CD4-positive, alpha-beta memory T cell (primary cell): Measurements from ENCODE around the gene MYO1D. TPM values are rescaled to one million over a fixed set of nuclear protein-coding genes. Genes with fewer than 3 reads are reported as not detected.

Experiments used
- CTCF ChIA-PET: fragments of 350-600 bp; sonication (Branson Sonifier 250); formaldehyde crosslinking; loops from one replicate; lab custom pipeline; 2021; ENCODE audit warnings: inconsistent platforms; ENCODE audit not compliant: partially characterized antibody; lab: Charles Lee
- POLR2A ChIA-PET: fragments of 350-600 bp; sonication (Branson Sonifier 250); formaldehyde crosslinking; loops from one replicate; lab custom pipeline; 2021; ENCODE audit not compliant: partially characterized antibody; lab: Charles Lee
- DNase-seq, 5 donors: peaks; one replicate each; pipeline versions ENCODE4 v3.0.0 to v3.0.0-alpha.2; 2020 to 2022; ENCODE audit warnings: mixed read lengths in 1 of 5
- H3K27ac ChIP-seq: one replicate; pipeline ENCODE4 v1.7.0; 2013; ENCODE audit warnings: low read depth, low read length
- H3K27me3 ChIP-seq: 2 replicates; pipeline ENCODE4 v1.7.0; 2013; ENCODE audit warnings: mild to moderate bottlenecking, low read length, moderate library complexity; ENCODE audit not compliant: insufficient read depth
- H3K36me3 ChIP-seq: 2 replicates; pipeline ENCODE4 v1.7.0; 2013; ENCODE audit warnings: mild to moderate bottlenecking, low read length, moderate library complexity; ENCODE audit not compliant: insufficient read depth
- H3K4me1 ChIP-seq: 2 replicates; pipeline ENCODE4 v1.7.0; 2013; ENCODE audit warnings: mild to moderate bottlenecking, low read length, moderate library complexity; ENCODE audit not compliant: insufficient read depth
- H3K4me3 ChIP-seq, 2 donors: one replicate each; pipeline ENCODE4 v1.7.0; 2013; ENCODE audit warnings: low read length in 2 of 2, mild to moderate bottlenecking in 1 of 2
- H3K9me3 ChIP-seq, 2 donors: one replicate each; pipeline ENCODE4 v1.7.0; 2013; ENCODE audit warnings: low read length in 2 of 2, control low read depth in 1 of 2; ENCODE audit not compliant: control insufficient read depth in 1 of 2
- H3K27ac Mint-ChIP-seq, 7 donors: one replicate each; pipeline ENCODE4 v1.8.0; 2020 to 2021; ENCODE audit warnings: mixed read lengths in 7 of 7, mild to moderate bottlenecking in 6 of 7, inconsistent platforms in 3 of 7, moderate library complexity in 3 of 7
- H3K27me3 Mint-ChIP-seq, 2 donors: one replicate each; pipeline ENCODE4 v1.8.0; 2020 to 2021; ENCODE audit warnings: mixed read lengths in 2 of 2
- H3K36me3 Mint-ChIP-seq, 2 donors: one replicate each; pipeline ENCODE4 v1.8.0; 2020 to 2021; ENCODE audit warnings: mixed read lengths in 2 of 2, inconsistent platforms in 1 of 2, mild to moderate bottlenecking in 1 of 2
- H3K4me1 Mint-ChIP-seq, 4 donors: one replicate each; pipeline ENCODE4 v1.8.0; 2020 to 2021; ENCODE audit warnings: mixed read lengths in 4 of 4, mild to moderate bottlenecking in 1 of 4
- H3K4me3 Mint-ChIP-seq, 8 donors: one replicate each; pipeline ENCODE4 v1.8.0; 2020 to 2021; ENCODE audit warnings: mixed read lengths in 8 of 8, mild to moderate bottlenecking in 7 of 8, moderate library complexity in 6 of 8, inconsistent platforms in 3 of 8
- H3K9me3 Mint-ChIP-seq, 8 donors: one replicate each; pipeline ENCODE4 v1.8.0; 2020 to 2021; ENCODE audit warnings: mixed read lengths in 8 of 8, mild to moderate bottlenecking in 5 of 8, inconsistent platforms in 3 of 8, moderate library complexity in 1 of 8
- intact Hi-C: fragments of 100-400 bp; cut with micrococcal nuclease; formaldehyde crosslinking; loops from one replicate; pipeline ENCODE4 v1.15.1; 2023
- polyA plus RNA-seq, 2 donors: library from polyadenylated mRNA; unstranded; fragments of 300-500 nt; fragmentation: Illumina TruSeq; gene quantifications; one replicate each; pipeline ENCODE4 v1.2.3, GENCODE V29; 2021
- total RNA-seq, 2 experiments: library from RNA; stranded (reverse); gene quantifications; one replicate each; pipeline ENCODE4 v1.2.3, GENCODE V29; 2021

Gene MYO1D
- total and polyA plus RNA-seq, 4 experiments from 2014 or later = 2.0 to 12.7 (median 10.5) TPM

GRCh38 chr17:32475258-32475657 lies 401.7 kb downstream of the MYO1D start:
- no peaks in the 10 kb centered on the region for H3K9me3 ChIP-seq
- no peaks in the 10 kb centered on the region for H3K27me3 Mint-ChIP-seq
- intact Hi-C loops = no loop called here
- ChIA-PET CTCF (interaction anchor here (1.9 to 5.7 kb wide), 2 partner anchors 13 kb away, joined by 6 to 57 read pairs; no protein-coding TSS in a partner anchor), POLR2A (interaction anchor here (0.6 kb wide), 1 partner anchor 1154 kb away, joined by 3 read pairs; the partner anchor contains the start of gene EVI2A)
- peaks cover 93% of the 10 kb centered on the region for H3K36me3 ChIP-seq
- no peaks in the 10 kb centered on the region for H3K4me1 ChIP-seq
- H3K27me3 ChIP-seq = no peaks in the 10 kb centered on the region
- H3K9me3 Mint-ChIP-seq = no peaks in the 10 kb centered on the region
- DNase-seq = no peak
- H3K27ac Mint-ChIP-seq = peak overlapping the region in 2 of 7 donors; percentile 19 to 42
- no peak overlapping the region for H3K4me3 Mint-ChIP-seq
- no peak overlapping the region for H3K4me3 ChIP-seq
- peaks cover 0 to 4% (median 3%) of the 10 kb centered on the region in 4 donors for H3K4me1 Mint-ChIP-seq
- H3K36me3 Mint-ChIP-seq = peaks cover 67 to 78% of the 10 kb centered on the region in 2 donors
- no peak overlapping the region for H3K27ac ChIP-seq

- ChIA-PET CTCF (interaction anchor here (1.9 to 5.7 kb wide), 2 partner anchors 10 to 13 kb away, joined by 4 to 57 read pairs; no protein-coding TSS in a partner anchor), POLR2A (interaction anchor here (1.2 to 1.7 kb wide), 2 partner anchors 11 to 13 kb away, joined by 3 to 4 read pairs; no protein-coding TSS in a partner anchor)
- Mint-ChIP-seq H3K27me3 (no peaks in the 10 kb centered on the region), H3K4me1 (peaks cover 0 to 11% (median 4%) of the 10 kb centered on the region in 4 donors), H3K4me3 (no peak overlapping the region), H3K9me3 (no peaks in the 10 kb centered on the region), H3K27ac (peak overlapping the region in 4 of 7 donors; percentile 6 to 78 (median 40)), H3K36me3 (peaks cover 59 to 74% of the 10 kb centered on the region in 2 donors)
- H3K4me1 ChIP-seq = no peaks in the 10 kb centered on the region
- no peak for DNase-seq
- H3K36me3 ChIP-seq = peaks cover 75% of the 10 kb centered on the region
- H3K27ac ChIP-seq = no peak overlapping the region
- H3K27me3 ChIP-seq = no peaks in the 10 kb centered on the region
- no peaks in the 10 kb centered on the region for H3K9me3 ChIP-seq
- intact Hi-C loops = no loop called here
- no peak overlapping the region for H3K4me3 ChIP-seq
Observed at GRCh38 chr17:32471652-32472051, 405.3 kb downstream of the MYO1D start.

GRCh38 chr17:32470405-32471167 lies 406.3 kb downstream of the MYO1D start:
- intact Hi-C loops = no loop called here
- H3K4me1 Mint-ChIP-seq = peaks cover 0 to 12% (median 5%) of the 10 kb centered on the region in 4 donors
- no peak overlapping the region for H3K27ac ChIP-seq
- H3K27ac Mint-ChIP-seq = peak overlapping the region in 3 of 7 donors; percentile 30 to 69 (median 55)
- peaks cover 65 to 76% of the 10 kb centered on the region in 2 donors for H3K36me3 Mint-ChIP-seq
- ChIA-PET CTCF (interaction anchor here (0.7 to 5.7 kb wide), 3 partner anchors 9 to 26 kb away, joined by 3 to 57 read pairs (median 4); partner anchors contain the start of gene PSMD11), POLR2A (interaction anchor here (1.2 to 1.7 kb wide), 2 partner anchors 12 to 14 kb away, joined by 3 to 4 read pairs; no protein-coding TSS in a partner anchor)
- H3K4me3 ChIP-seq = no peak overlapping the region
- no peaks in the 10 kb centered on the region for H3K9me3 ChIP-seq
- H3K4me3 Mint-ChIP-seq = no peak overlapping the region
- no peaks in the 10 kb centered on the region for H3K27me3 Mint-ChIP-seq
- DNase-seq = no peak
- H3K36me3 ChIP-seq = peaks cover 64% of the 10 kb centered on the region
- no peaks in the 10 kb centered on the region for H3K9me3 Mint-ChIP-seq
- H3K27me3 ChIP-seq = no peaks in the 10 kb centered on the region
- H3K4me1 ChIP-seq = no peaks in the 10 kb centered on the region

GRCh38 chr17:32467949-32468348 lies 409.0 kb downstream of the MYO1D start:
- DNase-seq = no peak
- ChIA-PET POLR2A (interaction anchor here (0.7 kb wide), 1 partner anchor 30 kb away, joined by 3 read pairs; no protein-coding TSS in a partner anchor), CTCF (no interaction called here)
- Histone ChIP-seq H3K9me3 (no peaks in the 10 kb centered on the region), H3K4me3 (no peak overlapping the region), H3K36me3 (peaks cover 47% of the 10 kb centered on the region), H3K27ac (no peak overlapping the region), H3K27me3 (no peaks in the 10 kb centered on the region), H3K4me1 (no peaks in the 10 kb centered on the region)
- intact Hi-C loops = no loop called here
- H3K27ac Mint-ChIP-seq = peak overlapping the region in 2 of 7 donors; percentile 17 to 55
- H3K27me3 Mint-ChIP-seq = no peaks in the 10 kb centered on the region
- H3K36me3 Mint-ChIP-seq = peaks cover 55 to 67% of the 10 kb centered on the region in 2 donors
- H3K4me1 Mint-ChIP-seq = peaks cover 0 to 8% (median 2%) of the 10 kb centered on the region in 4 donors
- H3K9me3 Mint-ChIP-seq = no peaks in the 10 kb centered on the region
- no peak overlapping the region for H3K4me3 Mint-ChIP-seq

- Histone ChIP-seq H3K9me3 (no peaks in the 10 kb centered on the region), H3K27me3 (no peaks in the 10 kb centered on the region), H3K4me1 (peaks cover 9% of the 10 kb centered on the region), H3K36me3 (peaks cover 33% of the 10 kb centered on the region), H3K4me3 (no peak overlapping the region), H3K27ac (no peak overlapping the region)
- H3K27ac Mint-ChIP-seq = no peak overlapping the region
- ChIA-PET CTCF (interaction anchor here (3.6 to 5.9 kb wide), 7 partner anchors 8 to 290 kb away, joined by 20 to 121 read pairs (median 52); partner anchors contain the start of genes CDK5R1 and PSMD11), POLR2A (interaction anchor here (0.7 kb wide), 1 partner anchor 54 kb away, joined by 3 read pairs; no protein-coding TSS in a partner anchor)
- H3K4me3 Mint-ChIP-seq = no peak overlapping the region
- intact Hi-C loops = loop anchor here (5.0 kb wide), 1 partner anchor 212 kb away; no protein-coding TSS in a partner anchor
- no peak for DNase-seq
- H3K9me3 Mint-ChIP-seq = no peaks in the 10 kb centered on the region
- peaks cover 10 to 19% (median 14%) of the 10 kb centered on the region in 4 donors for H3K4me1 Mint-ChIP-seq
- peaks cover 49 to 63% of the 10 kb centered on the region in 2 donors for H3K36me3 Mint-ChIP-seq
- no peaks in the 10 kb centered on the region for H3K27me3 Mint-ChIP-seq
Observed at GRCh38 chr17:32464374-32464773, 412.6 kb downstream of the MYO1D start.

- no peak for DNase-seq
- H3K27me3 Mint-ChIP-seq = no peaks in the 10 kb centered on the region
- peaks cover 13 to 22% (median 17%) of the 10 kb centered on the region in 4 donors for H3K4me1 Mint-ChIP-seq
- CTCF ChIA-PET = interaction anchor here (0.7 to 5.9 kb wide), 18 partner anchors 9 to 420 kb away, joined by 3 to 121 read pairs (median 11); partner anchors contain the start of genes CDK5R1 and PSMD11
- Histone ChIP-seq H3K36me3 (peaks cover 27% of the 10 kb centered on the region), H3K27ac (no peak overlapping the region), H3K9me3 (no peaks in the 10 kb centered on the region), H3K4me1 (peaks cover 12% of the 10 kb centered on the region), H3K4me3 (no peak overlapping the region), H3K27me3 (no peaks in the 10 kb centered on the region)
- no peak overlapping the region for H3K27ac Mint-ChIP-seq
- no peak overlapping the region for H3K4me3 Mint-ChIP-seq
- peaks cover 47 to 63% of the 10 kb centered on the region in 2 donors for H3K36me3 Mint-ChIP-seq
- intact Hi-C loops = loop anchor here (5.0 kb wide), 1 partner anchor 211 kb away; no protein-coding TSS in a partner anchor
- H3K9me3 Mint-ChIP-seq = no peaks in the 10 kb centered on the region
- POLR2A ChIA-PET = interaction anchor here (0.7 to 1.6 kb wide), 2 partner anchors 19 to 246 kb away, joined by 3 to 8 read pairs; partner anchors contain the start of gene PSMD11
Observed at GRCh38 chr17:32463304-32463703, 413.6 kb downstream of the MYO1D start.
